ENCODE data around the gene INVS. TPM values are rescaled to one million over a fixed set of nuclear protein-coding genes. Genes with fewer than 3 reads are reported as not detected.

Gene INVS
- total and polyA plus RNA-seq, 4 donors = 5.7 to 28.1 (median 10.0) TPM

DNA sequence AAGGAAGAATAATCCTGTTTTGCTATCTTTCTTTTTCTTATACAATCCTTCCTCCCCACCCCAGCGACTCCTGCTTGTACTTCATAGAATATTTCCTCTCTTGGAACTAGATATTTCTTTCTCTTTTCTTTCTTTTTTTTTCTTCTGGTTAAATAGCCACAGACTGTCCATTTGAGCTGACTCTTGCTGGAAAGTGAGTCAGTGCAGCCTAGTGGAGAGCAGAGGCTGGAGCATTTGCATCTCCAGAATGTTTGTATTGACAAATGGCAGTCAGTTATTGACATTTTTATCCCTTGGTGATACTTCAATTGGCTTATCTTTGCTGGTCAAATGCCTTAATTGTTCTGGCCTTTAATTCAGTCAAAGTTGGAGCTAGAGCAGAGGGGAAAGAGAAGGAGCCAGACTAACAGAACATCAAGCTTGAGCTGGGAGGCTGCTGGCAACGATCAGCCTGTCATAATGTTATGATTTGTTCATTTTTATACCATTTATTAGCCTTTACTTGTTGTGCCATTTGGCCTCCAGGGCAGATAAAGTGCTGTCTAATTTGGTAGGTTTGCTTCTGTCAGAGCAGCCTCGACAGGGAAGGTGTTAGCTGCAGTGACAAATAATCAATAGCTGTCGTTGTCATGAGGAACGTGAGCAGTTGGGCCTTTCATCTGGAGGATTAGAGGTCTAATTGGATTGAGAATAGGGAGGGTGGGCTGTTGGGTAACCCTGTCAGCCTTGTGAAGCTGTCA, 69.0 kb downstream of the INVS start:
- Histone ChIP-seq H3K9ac (ENCODE audit: low read depth in 1 of 2, low read length in 2 of 2) (no peak overlapping the region), H3K27me3 (ENCODE audit: control insufficient read depth in 4 of 4, insufficient read depth in 4 of 4, low read length in 3 of 4) (no peaks in the 10 kb centered on the region), H3K27ac (ENCODE audit: low read depth in 1 of 2, low read length in 2 of 2) (no peak overlapping the region), H3K36me3 (ENCODE audit: control insufficient read depth in 4 of 4, insufficient read depth in 3 of 4, low read depth in 1 of 4, low read length in 3 of 4) (no peaks in the 10 kb centered on the region), H3K4me1 (ENCODE audit: control insufficient read depth in 4 of 4, insufficient read depth in 4 of 4, low read length in 3 of 4) (no peaks in the 10 kb centered on the region), H3K4me3 (ENCODE audit: low read depth in 1 of 3, low read length in 3 of 3) (no peak overlapping the region), H3K9me3 (ENCODE audit: control insufficient read depth in 4 of 4, low read length in 3 of 4) (no peaks in the 10 kb centered on the region)
- WGBS = 80% methylated on average over 5 of the region's 5 CpGs
- no peak for TF ChIP-seq TAF1 (conservative IDR thresholded peaks at IDR 0.05)
- no peak for TF ChIP-seq EGR1 (IDR thresholded peaks at IDR 0.05; ENCODE audit: low read depth in 2 of 2)
- TF ChIP-seq, protein P1, sequence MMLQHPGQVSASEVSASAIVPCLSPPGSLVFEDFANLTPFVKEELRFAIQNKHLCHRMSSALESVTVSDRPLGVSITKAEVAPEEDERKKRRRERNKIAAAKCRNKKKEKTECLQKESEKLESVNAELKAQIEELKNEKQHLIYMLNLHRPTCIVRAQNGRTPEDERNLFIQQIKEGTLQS (IDR thresholded peaks at IDR 0.05) = no peak
- no peak for TF ChIP-seq SP1 (IDR thresholded peaks at IDR 0.05)
- TF ChIP-seq CTCF (IDR thresholded peaks at IDR 0.05; ENCODE audit: low read depth, low read length, missing input control) = no peak
- no peak for TF ChIP-seq JUND (IDR thresholded peaks at IDR 0.05)
- TF ChIP-seq YY1 (IDR thresholded peaks at IDR 0.05) = no peak
- TF ChIP-seq HNF4G (IDR thresholded peaks at IDR 0.05) = no peak
- no peak for TF ChIP-seq RAD21 (IDR thresholded peaks at IDR 0.05)
- no peak for TF ChIP-seq FOXA1 (IDR thresholded peaks at IDR 0.05)
- no peak for TF ChIP-seq NR2F2 (IDR thresholded peaks at IDR 0.05)
- no peak for TF ChIP-seq HNF4A (conservative IDR thresholded peaks at IDR 0.05)
- TF ChIP-seq FOXA2 (IDR thresholded peaks at IDR 0.05) = no peak
- no peak for DNase-seq (ENCODE audit: low spot score)

DNA sequence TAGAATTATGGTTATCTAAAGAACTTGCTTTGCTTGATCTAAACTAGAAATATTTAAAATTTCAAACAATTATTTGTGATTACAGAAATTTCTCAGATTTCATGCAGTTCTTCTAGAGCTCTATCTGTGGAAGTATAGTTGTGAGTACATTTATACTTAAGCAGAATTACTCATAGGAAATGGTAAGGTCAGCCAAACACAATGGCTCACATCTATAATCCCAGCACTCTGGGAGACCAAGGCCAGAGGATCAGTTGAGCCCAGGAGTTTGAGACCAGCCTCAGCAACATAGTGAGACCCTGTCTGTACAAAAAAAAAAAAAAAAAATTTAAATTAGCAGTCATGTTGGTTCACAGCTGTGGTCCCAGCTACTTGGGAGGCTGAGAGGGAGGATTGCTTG, 71.0 kb downstream of the INVS start:
- no peaks in the 10 kb centered on the region for H3K4me1 ChIP-seq (ENCODE audit: control insufficient read depth in 4 of 4, insufficient read depth in 4 of 4, low read length in 3 of 4)
- no peak for DNase-seq (ENCODE audit: low spot score)
- no peak overlapping the region for H3K27ac ChIP-seq (ENCODE audit: low read depth in 1 of 2, low read length in 2 of 2)
- no peak overlapping the region for H3K9ac ChIP-seq (ENCODE audit: low read depth in 1 of 2, low read length in 2 of 2)
- no peak overlapping the region for H3K4me3 ChIP-seq (ENCODE audit: low read depth in 1 of 3, low read length in 3 of 3)
- TF ChIP-seq GABPA (IDR thresholded peaks at IDR 0.05 in 1 of 2, conservative IDR thresholded peaks at IDR 0.05 in 1 of 2) (no peak), ZBTB33 (IDR thresholded peaks at IDR 0.05) (no peak), SP1 (IDR thresholded peaks at IDR 0.05) (no peak), EGR1 (IDR thresholded peaks at IDR 0.05; ENCODE audit: low read depth in 2 of 2) (no peak), RAD21 (IDR thresholded peaks at IDR 0.05) (no peak), MAX (IDR thresholded peaks at IDR 0.05) (no peak), CTCF (IDR thresholded peaks at IDR 0.05; ENCODE audit: low read depth, low read length, missing input control) (no peak), HNF4G (IDR thresholded peaks at IDR 0.05) (no peak)
- TF ChIP-seq, protein P1 (IDR thresholded peaks at IDR 0.05) = no peak
- H3K36me3 ChIP-seq (ENCODE audit: control insufficient read depth in 4 of 4, insufficient read depth in 3 of 4, low read depth in 1 of 4, low read length in 3 of 4) = peaks cover 0 to 2% (median 0%) of the 10 kb centered on the region in 4 donors
- peaks cover 0 to 2% (median 0%) of the 10 kb centered on the region in 4 donors for H3K9me3 ChIP-seq (ENCODE audit: control insufficient read depth in 4 of 4, low read length in 3 of 4)
- no peaks in the 10 kb centered on the region for H3K27me3 ChIP-seq (ENCODE audit: control insufficient read depth in 4 of 4, insufficient read depth in 4 of 4, low read length in 3 of 4)

Data from liver (tissue), 9 donors.